Neural cell (in vitro differentiated cells): ENCODE measurements around the gene FGGY.

Experiments used
- EP300 ChIP-seq: fragments of 450-650 bp; conservative IDR thresholded peaks from 2 replicates; pipeline ENCODE4 v1.6.1; 2014; ENCODE audit warnings: antibody characterized with exemption, mild to moderate bottlenecking, moderate library complexity; ENCODE audit not compliant: poor library complexity, severe bottlenecking
- EZH2 ChIP-seq: fragments of 200-600, 300-800 bp; shearing (Covaris generic), sonication (generic); IDR thresholded peaks from 2 replicates; pipeline ENCODE4 v1.6.1; 2014; ENCODE audit warnings: antibody characterized with exemption, low read length, borderline replicate concordance, mild to moderate bottlenecking; ENCODE audit not compliant: insufficient read depth, poor library complexity, severe bottlenecking
- POLR2AphosphoS5 ChIP-seq: IDR thresholded peaks from 2 replicates; pipeline ENCODE4 v1.6.1; 2012
- SMC3 ChIP-seq: fragments of 450-650 bp; conservative IDR thresholded peaks from 2 replicates; pipeline ENCODE4 v1.6.1; 2014; ENCODE audit warnings: antibody characterized with exemption, mild to moderate bottlenecking, moderate library complexity; ENCODE audit not compliant: poor library complexity
- TF ChIP-seq, protein P1 (sequence below): fragments of 450-650 bp; IDR thresholded peaks from 2 replicates; pipeline ENCODE4 v1.5.1; 2014; ENCODE audit warnings: antibody characterized with exemption, mild to moderate bottlenecking, moderate library complexity; ENCODE audit not compliant: poor library complexity, severe bottlenecking

DNA sequence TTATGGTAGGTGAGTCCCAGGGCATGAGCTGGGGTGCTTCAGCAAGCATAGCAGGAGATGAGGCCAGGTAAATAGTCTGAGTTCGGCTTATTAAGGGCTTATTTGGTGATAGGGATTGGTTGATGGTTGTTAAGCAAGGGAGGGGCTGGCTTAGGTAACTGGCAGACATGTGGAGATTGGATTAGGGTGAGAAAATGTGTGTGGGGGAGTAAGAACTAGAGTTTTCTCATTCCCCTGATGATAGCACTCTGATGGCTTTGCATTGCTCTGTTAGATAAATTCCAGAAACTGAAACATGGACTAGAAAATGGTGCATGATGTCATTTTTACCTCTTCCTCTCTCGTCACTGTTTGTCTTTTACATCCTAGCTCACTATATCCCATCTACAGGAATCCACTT, 53.6 kb downstream of the FGGY start:
- TF ChIP-seq, protein P1, sequence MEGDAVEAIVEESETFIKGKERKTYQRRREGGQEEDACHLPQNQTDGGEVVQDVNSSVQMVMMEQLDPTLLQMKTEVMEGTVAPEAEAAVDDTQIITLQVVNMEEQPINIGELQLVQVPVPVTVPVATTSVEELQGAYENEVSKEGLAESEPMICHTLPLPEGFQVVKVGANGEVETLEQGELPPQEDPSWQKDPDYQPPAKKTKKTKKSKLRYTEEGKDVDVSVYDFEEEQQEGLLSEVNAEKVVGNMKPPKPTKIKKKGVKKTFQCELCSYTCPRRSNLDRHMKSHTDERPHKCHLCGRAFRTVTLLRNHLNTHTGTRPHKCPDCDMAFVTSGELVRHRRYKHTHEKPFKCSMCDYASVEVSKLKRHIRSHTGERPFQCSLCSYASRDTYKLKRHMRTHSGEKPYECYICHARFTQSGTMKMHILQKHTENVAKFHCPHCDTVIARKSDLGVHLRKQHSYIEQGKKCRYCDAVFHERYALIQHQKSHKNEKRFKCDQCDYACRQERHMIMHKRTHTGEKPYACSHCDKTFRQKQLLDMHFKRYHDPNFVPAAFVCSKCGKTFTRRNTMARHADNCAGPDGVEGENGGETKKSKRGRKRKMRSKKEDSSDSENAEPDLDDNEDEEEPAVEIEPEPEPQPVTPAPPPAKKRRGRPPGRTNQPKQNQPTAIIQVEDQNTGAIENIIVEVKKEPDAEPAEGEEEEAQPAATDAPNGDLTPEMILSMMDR, result no peak
- TF ChIP-seq SMC3 (no peak), EZH2 (no peak), EP300 (no peak), POLR2AphosphoS5 (no peak)
